Gastroesophageal sphincter (tissue), 4 donors: ENCODE data around the gene APOO. TPM values are rescaled to one million over a fixed set of nuclear protein-coding genes. Genes with fewer than 3 reads are reported as not detected.
"Not testable (repeated sequence)": the region's sequence is repeated elsewhere in the genome, so short reads cannot be mapped to it uniquely, and the experiment has no call there.

Experiments
- ATAC-seq: fragments of 150-250 bp; one replicate; pipeline ENCODE4 v1.9.1; 2016; ENCODE audit warnings: mild to moderate bottlenecking, moderate library complexity
- H3K27ac ChIP-seq, 4 donors: fragments of 200-600 bp; sonication (generic) in 3 of 4; 1 replicate in 3 of 4; 2 replicates in 1 of 4; pipeline ENCODE4 v1.5.1; 2016 to 2019
- H3K27me3 ChIP-seq: fragments of 200-600 bp; sonication (generic); one replicate; pipeline ENCODE4 v1.5.1; 2019
- H3K36me3 ChIP-seq, 2 donors: fragments of 200-600 bp; sonication (generic); one replicate each; pipeline ENCODE4 v1.5.1; 2019; ENCODE audit warnings: control low read depth in 1 of 2
- H3K4me1 ChIP-seq, 3 donors: fragments of 200-600 bp; sonication (generic); 1 replicate in 2 of 3; 2 replicates in 1 of 3; pipeline ENCODE4 v1.5.1; 2016 to 2019; ENCODE audit warnings: control low read depth in 2 of 3
- H3K4me3 ChIP-seq, 2 donors: fragments of 200-600 bp; sonication (generic); one replicate each; pipeline ENCODE4 v1.5.1; 2019; ENCODE audit warnings: mild to moderate bottlenecking in 1 of 2, moderate library complexity in 1 of 2
- H3K9me3 ChIP-seq, 3 donors: fragments of 200-600 bp; sonication (generic); one replicate each; pipeline ENCODE4 v1.5.1; 2017 to 2019; ENCODE audit warnings: control low read depth in 2 of 3
- CTCF ChIP-seq, 4 experiments: fragments of 200-600 bp in 2 of 4; fragments of 450-650 bp in 2 of 4; sonication (generic) in 1 of 4; IDR thresholded peaks; one replicate each; pipeline ENCODE4 v1.5.1; 2017 to 2019; ENCODE audit warnings: antibody characterized with exemption in 4 of 4, mild to moderate bottlenecking in 2 of 4, moderate library complexity in 2 of 4
- EP300 ChIP-seq: sonication (generic); formaldehyde crosslinking; IDR thresholded peaks from one replicate; pipeline ENCODE4 v1.6.1; 2017; ENCODE audit warnings: antibody characterized with exemption, mild to moderate bottlenecking
- POLR2A ChIP-seq, 2 donors: fragments of 450-650 bp; IDR thresholded peaks; one replicate each; pipeline ENCODE4 v1.6.1; 2017; ENCODE audit warnings: antibody characterized with exemption in 2 of 2, mild to moderate bottlenecking in 2 of 2, moderate library complexity in 1 of 2
- POLR2AphosphoS5 ChIP-seq: sonication (generic); formaldehyde crosslinking; IDR thresholded peaks from one replicate; pipeline ENCODE4 v1.6.1; 2017; ENCODE audit warnings: antibody characterized with exemption
- WGBS, 2 donors: methylation state at CpG; one replicate each; pipeline ENCODE4 v1.1.5; 2018; ENCODE audit warnings: low coverage in 1 of 2; 5-methylcytosine and 5-hydroxymethylcytosine counted together
- total RNA-seq, 4 donors: library from RNA; depleted of rRNA; stranded (reverse); fragments of >200 nt; gene quantifications; one replicate each; pipeline ENCODE4 v1.1.0, GENCODE V29; 2016

Gene APOO
- total RNA-seq, 4 donors from 2014 or later = 4.5 to 19.8 (median 8.7) TPM

DNA sequence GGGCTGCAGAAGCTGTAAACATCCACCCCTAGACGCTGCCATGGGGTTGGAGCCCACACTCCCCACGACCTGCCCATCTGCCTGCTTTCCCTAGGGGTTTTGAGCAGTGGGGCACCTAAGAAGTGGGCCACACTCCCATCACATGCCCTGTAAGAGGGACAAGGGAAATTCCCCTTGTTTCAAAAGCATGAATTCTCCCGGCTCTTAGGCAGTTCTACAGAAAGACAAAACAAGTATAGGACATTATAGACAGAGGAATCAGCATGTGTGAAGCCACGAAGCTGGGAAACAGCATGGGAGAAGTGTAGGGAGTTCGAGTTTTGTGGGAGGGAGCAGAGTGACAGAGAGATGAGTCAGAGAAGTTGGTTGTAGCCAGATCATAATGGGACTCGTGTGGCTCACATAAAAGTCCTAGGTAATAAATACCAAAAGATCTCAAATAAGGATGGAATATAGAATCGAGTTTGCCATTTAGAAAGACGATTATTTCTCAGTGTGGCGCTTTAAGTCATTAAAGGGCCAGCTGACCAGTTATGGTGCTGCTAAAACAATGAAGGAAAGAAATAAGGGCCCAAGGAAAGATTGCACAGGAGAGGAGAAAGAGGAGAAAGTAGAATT is 23.9 kb downstream of the APOO start:
- H3K27ac ChIP-seq = no peak overlapping the region
- no peak overlapping the region for H3K4me3 ChIP-seq
- H3K4me1 ChIP-seq = peaks cover 0 to 9% (median 0%) of the 10 kb centered on the region in 3 donors
- no peaks in the 10 kb centered on the region for H3K27me3 ChIP-seq
- no peak for ATAC-seq
- no peaks in the 10 kb centered on the region for H3K36me3 ChIP-seq
- no peak for TF ChIP-seq EP300
- no peak for TF ChIP-seq CTCF (IDR thresholded peaks at IDR 0.05)
- no peak for TF ChIP-seq POLR2AphosphoS5
- no peak for TF ChIP-seq POLR2A (IDR thresholded peaks at IDR 0.05)
- H3K9me3 ChIP-seq = no peaks in the 10 kb centered on the region
- WGBS, 2 donors = 37 to 44% methylated on average over 7 of the region's 9 CpGs

DNA sequence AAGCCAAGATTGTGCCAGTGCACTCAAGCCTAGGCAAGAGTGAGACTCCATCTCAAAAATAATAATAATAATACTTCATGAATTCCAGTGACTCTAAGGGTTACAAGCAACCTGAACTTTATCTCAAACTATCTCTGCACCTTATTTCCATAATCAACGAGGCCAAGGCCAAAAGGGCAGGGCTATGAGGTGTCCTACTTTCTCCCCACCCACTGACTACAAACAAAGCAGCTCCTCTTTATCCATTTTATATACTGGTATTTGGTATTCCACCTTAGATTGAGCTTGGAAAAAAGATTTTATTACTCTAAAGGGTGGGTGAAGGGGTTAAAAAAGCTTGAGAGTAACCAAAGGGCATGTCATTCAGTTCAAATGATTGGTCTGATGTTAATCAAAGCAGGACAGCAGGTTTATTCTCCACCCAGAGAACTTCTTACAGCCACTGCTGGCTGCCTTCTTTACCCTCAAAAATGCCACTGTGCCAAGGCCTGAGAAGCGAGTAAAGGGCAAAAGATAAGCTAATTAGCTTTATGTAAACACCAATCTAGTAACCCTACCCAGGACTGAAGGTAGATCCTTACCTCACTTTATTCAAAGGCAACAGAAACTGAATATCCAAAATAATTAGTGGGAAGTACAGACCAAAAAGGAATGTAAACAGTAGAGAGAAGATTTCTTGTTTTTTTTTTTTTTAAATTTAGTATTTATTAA is 28.2 kb downstream of the APOO start:
- no peaks in the 10 kb centered on the region for H3K9me3 ChIP-seq
- TF ChIP-seq CTCF (IDR thresholded peaks at IDR 0.05) (no peak), POLR2AphosphoS5 (no peak), EP300 (no peak), POLR2A (IDR thresholded peaks at IDR 0.05) (no peak)
- H3K27me3 ChIP-seq = no peaks in the 10 kb centered on the region
- peaks cover 0 to 9% (median 0%) of the 10 kb centered on the region in 3 donors for H3K4me1 ChIP-seq
- no peak overlapping the region for H3K4me3 ChIP-seq
- H3K36me3 ChIP-seq = no peaks in the 10 kb centered on the region
- 33 to 46% methylated on average over 2 of the region's 2 CpGs for WGBS, 2 donors
- no peak overlapping the region for H3K27ac ChIP-seq
- no peak for ATAC-seq

DNA sequence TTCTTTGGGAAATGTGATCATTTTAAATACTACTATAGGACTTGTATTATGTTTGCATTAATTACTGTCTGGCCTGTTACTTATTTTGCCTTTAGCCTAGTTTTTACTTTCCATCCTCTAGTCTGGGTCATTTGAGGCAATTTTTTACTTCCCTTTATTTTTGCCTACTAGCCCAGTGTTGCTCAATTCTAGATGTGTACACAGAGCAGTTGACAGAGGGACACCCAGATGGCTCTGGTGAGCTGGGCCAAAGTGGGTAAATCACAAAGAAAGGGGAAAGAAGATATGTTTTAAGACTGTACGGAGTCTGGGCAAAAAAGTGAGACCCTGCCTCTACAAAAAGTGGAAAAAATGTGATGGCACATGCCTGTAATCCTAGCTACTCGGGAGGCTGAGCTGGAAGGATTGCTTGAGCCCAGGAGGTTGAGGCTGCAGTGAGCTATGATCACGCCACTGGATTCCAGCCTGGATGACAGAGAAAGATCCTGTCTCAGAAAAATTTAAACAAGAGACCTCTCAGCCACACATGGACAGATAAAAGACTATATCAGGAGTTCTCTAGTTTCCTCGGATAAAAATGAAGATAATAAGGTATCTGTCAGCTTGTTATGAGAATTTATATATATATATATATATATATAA is 35.7 kb downstream of the APOO start:
- H3K36me3 ChIP-seq = no peaks in the 10 kb centered on the region
- H3K9me3 ChIP-seq = no peaks in the 10 kb centered on the region
- no peaks in the 10 kb centered on the region for H3K4me1 ChIP-seq
- 58 to 82% methylated on average over 2 to 3 of the region's 4 CpGs for WGBS, 2 donors
- ATAC-seq = no peak
- no peak for TF ChIP-seq POLR2AphosphoS5
- no peak overlapping the region for H3K27ac ChIP-seq
- no peaks in the 10 kb centered on the region for H3K27me3 ChIP-seq
- H3K4me3 ChIP-seq = no peak overlapping the region

GRCh38 chrX:23870041-23870440 is 37.7 kb downstream of the APOO start:
- ATAC-seq = no peak
- Histone ChIP-seq H3K4me3 (no peak overlapping the region), H3K27ac (no peak overlapping the region), H3K4me1 (no peaks in the 10 kb centered on the region), H3K36me3 (no peaks in the 10 kb centered on the region), H3K27me3 (no peaks in the 10 kb centered on the region), H3K9me3 (no peaks in the 10 kb centered on the region)
- 84 to 90% methylated on average over 2 of the region's 2 CpGs for WGBS, 2 donors
- TF ChIP-seq POLR2A (IDR thresholded peaks at IDR 0.05) (no peak), EP300 (no peak), CTCF (IDR thresholded peaks at IDR 0.05) (no peak), POLR2AphosphoS5 (no peak)

DNA sequence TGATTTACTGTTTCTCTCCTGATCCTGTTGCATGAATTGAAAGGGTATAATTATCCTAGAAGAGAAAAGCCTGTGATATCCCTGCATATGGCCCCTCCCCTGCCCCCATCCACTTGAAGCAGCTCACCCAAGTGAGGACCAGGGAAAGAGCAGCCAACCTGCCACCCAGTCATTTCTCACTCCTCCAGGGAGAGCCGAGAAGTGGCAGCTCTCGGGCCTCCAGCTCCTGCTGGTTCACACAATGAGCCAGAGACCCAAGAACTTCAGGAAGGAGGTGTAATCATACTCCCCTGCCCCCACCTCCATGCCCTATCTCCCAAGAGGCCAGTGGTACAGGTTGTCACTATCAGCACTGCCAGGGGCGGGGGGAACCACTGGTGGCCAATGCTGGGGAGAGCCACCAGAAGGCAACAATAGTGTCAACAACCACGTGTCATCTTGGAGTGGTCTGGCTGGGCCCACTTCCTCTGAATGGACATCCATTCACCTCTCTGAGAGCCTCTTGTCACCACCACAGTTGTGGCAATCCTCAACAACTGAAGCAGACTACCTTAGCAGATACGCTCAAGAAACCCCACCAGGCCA is 42.9 kb downstream of the APOO start:
- Histone ChIP-seq H3K4me3 (no peak overlapping the region), H3K36me3 (no peaks in the 10 kb centered on the region), H3K9me3 (no peaks in the 10 kb centered on the region), H3K27me3 (no peaks in the 10 kb centered on the region), H3K27ac (no peak overlapping the region), H3K4me1 (no peaks in the 10 kb centered on the region)
- no peak for ATAC-seq
- TF ChIP-seq CTCF (IDR thresholded peaks at IDR 0.05) (no peak), POLR2A (IDR thresholded peaks at IDR 0.05) (no peak), EP300 (no peak), POLR2AphosphoS5 (no peak)
- 48 to 80% methylated on average over 1 to 2 of the region's 5 CpGs for WGBS, 2 donors

GRCh38 chrX:23861952-23862351 is 45.8 kb downstream of the APOO start:
- not testable (repeated sequence) for H3K27me3 ChIP-seq, H3K9me3 ChIP-seq, H3K27ac ChIP-seq, H3K4me3 ChIP-seq, H3K4me1 ChIP-seq, ATAC-seq, H3K36me3 ChIP-seq
- WGBS, 2 donors = 60% methylated on average over 2 of the region's 2 CpGs; no CpG with 5 or more reads in 1 of the 2 donors
